Activated CD4-positive, alpha-beta memory T cell treated with anti-CD3 and anti-CD28 coated beads, Interleukin-2, amount 10 ng/mL, durations not matched to agents 7 days and 5 days (primary cell): ENCODE data around the gene STMN3. TPM values are rescaled to one million over a fixed set of nuclear protein-coding genes. Genes with fewer than 3 reads are reported as not detected.
"Not testable (repeated sequence)": the region's sequence is repeated elsewhere in the genome, so short reads cannot be mapped to it uniquely, and the experiment has no call there.

Experiments used
- CTCF ChIA-PET: fragments of 350-600 bp; sonication (Branson Sonifier 250); formaldehyde crosslinking; loops from one replicate; lab custom pipeline; 2021; ENCODE audit warnings: antibody characterized with exemption, inconsistent platforms; lab: Charles Lee
- POLR2A ChIA-PET: fragments of 350-600 bp; sonication (Branson Sonifier 250); formaldehyde crosslinking; loops from one replicate; lab custom pipeline; 2021; ENCODE audit warnings: antibody characterized with exemption; lab: Charles Lee
- DNase-seq: peaks from one replicate; pipeline ENCODE4 v3.0.0-alpha.2; 2020
- H3K27ac Mint-ChIP-seq: one replicate; pipeline ENCODE4 v1.8.0; 2021; ENCODE audit warnings: mild to moderate bottlenecking, mixed read lengths
- H3K27me3 Mint-ChIP-seq: one replicate; pipeline ENCODE4 v1.8.0; 2021; ENCODE audit warnings: mixed read lengths
- H3K36me3 Mint-ChIP-seq: one replicate; pipeline ENCODE4 v1.8.0; 2021; ENCODE audit warnings: low read depth, mixed read lengths
- H3K4me1 Mint-ChIP-seq: one replicate; pipeline ENCODE4 v1.8.0; 2021; ENCODE audit warnings: mixed read lengths
- H3K4me3 Mint-ChIP-seq: one replicate; pipeline ENCODE4 v1.8.0; 2021; ENCODE audit warnings: mild to moderate bottlenecking, mixed read lengths
- H3K9me3 Mint-ChIP-seq: one replicate; pipeline ENCODE4 v1.8.0; 2021; ENCODE audit warnings: mixed read lengths
- total RNA-seq, 2 experiments: library from RNA; stranded (reverse); gene quantifications; one replicate each; pipeline ENCODE4 v1.2.3, GENCODE V29; 2021

The STMN3 gene
- total RNA-seq, 2 experiments from 2014 or later, result 20.9 to 23.8 TPM

DNA sequence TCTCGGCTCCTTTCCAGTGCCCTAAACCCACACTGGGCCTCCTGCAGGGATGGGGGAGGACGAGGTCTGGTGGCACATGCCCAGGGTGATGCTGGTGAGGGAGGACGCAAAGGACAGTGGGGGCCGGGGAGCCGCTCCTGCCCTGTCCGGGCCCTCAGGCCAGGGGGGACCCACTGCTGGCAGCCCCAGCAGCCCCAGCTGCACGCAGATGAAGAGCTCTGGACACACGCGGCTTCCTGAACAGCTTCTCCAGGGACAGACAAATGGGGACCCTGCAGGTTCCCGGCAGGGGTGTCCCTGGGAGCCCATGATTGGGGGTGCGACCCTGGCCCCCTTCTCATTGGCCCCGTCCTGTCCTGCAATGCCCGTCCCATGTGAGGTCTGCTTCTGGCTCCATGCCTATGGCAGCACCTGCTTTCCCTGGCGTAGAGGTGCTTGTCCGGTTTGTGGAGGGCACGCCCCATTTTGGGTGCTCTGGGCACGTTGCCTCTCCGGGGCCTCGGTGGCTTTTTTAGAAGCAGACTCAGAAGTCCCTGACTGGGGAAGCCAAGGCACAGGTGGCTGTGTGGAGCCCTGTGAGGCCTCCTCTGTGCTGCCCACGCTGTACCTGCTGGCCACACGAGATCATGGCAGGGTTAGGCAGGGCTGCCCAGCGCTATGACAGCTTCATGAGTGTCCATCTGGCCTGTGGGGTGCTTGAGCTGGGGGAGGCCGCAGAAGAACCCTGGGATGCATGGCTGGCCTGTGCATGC, 27.8 kb upstream of the STMN3 start:
- CTCF ChIA-PET, result no interaction called here
- peaks cover 7% of the 10 kb centered on the region for H3K36me3 Mint-ChIP-seq
- POLR2A ChIA-PET, result no interaction called here
- H3K9me3 Mint-ChIP-seq, result no peaks in the 10 kb centered on the region
- H3K4me1 Mint-ChIP-seq, result peaks cover 10% of the 10 kb centered on the region
- no peaks in the 10 kb centered on the region for H3K27me3 Mint-ChIP-seq
- no peak for DNase-seq
- H3K27ac Mint-ChIP-seq, result no peak overlapping the region
- H3K4me3 Mint-ChIP-seq, result no peak overlapping the region

DNA sequence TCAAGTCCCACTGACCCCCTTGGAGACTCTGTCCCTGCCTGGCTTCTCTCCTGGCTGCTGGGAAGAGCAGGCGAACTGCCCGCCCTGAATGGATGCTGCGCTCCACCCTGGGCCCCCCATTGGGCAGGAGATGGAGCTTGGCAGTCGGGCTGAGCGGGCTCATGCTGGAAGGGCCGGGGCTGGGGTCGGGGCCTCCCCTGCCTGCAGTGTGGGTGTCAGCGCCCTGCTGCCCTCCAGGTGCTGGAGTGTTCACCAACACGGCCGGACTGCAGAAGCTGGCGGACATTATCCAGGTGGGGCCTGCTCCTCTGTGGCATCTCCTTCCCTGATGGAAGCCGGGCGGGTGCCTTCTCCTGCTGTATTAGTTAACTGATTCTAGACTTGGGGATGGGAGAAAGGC, 27.2 kb upstream of the STMN3 start:
- Mint-ChIP-seq H3K36me3 (peaks cover 12% of the 10 kb centered on the region), H3K27me3 (no peaks in the 10 kb centered on the region), H3K9me3 (no peaks in the 10 kb centered on the region), H3K4me3 (no peak overlapping the region), H3K27ac (no peak overlapping the region), H3K4me1 (peaks cover 10% of the 10 kb centered on the region)
- no peak for DNase-seq
- POLR2A ChIA-PET, result no interaction called here
- CTCF ChIA-PET, result no interaction called here

DNA sequence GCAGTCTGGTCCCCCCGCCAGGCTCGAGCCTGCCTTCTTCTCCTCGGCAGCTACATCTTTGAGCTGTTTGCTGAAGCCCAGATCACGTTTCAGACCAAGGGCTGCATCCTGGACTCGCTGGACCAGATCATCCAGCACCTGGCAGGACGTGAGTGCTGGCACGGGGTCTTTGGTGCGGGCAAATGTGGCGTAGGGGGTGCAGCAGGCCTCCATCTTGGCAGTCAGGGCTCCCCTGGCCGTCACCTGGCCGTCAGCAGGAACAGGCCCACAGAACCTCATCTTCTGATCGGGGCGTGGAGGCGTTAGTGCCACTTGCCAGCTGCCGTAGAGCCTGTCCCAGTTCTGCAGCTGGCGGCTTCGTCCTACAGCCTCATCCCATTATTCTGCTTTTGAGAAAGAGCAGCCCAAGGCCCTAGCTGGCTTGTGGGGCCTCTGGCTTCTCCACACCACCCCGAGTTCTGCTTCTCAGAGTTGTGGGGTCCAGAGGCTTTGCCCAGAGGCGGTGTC, 26.6 kb upstream of the STMN3 start:
- Mint-ChIP-seq H3K36me3 (peaks cover 12% of the 10 kb centered on the region), H3K9me3 (no peaks in the 10 kb centered on the region), H3K4me1 (peaks cover 10% of the 10 kb centered on the region), H3K27me3 (no peaks in the 10 kb centered on the region), H3K4me3 (no peak overlapping the region), H3K27ac (no peak overlapping the region)
- ChIA-PET POLR2A (no interaction called here), CTCF (no interaction called here)
- DNase-seq, result no peak

DNA sequence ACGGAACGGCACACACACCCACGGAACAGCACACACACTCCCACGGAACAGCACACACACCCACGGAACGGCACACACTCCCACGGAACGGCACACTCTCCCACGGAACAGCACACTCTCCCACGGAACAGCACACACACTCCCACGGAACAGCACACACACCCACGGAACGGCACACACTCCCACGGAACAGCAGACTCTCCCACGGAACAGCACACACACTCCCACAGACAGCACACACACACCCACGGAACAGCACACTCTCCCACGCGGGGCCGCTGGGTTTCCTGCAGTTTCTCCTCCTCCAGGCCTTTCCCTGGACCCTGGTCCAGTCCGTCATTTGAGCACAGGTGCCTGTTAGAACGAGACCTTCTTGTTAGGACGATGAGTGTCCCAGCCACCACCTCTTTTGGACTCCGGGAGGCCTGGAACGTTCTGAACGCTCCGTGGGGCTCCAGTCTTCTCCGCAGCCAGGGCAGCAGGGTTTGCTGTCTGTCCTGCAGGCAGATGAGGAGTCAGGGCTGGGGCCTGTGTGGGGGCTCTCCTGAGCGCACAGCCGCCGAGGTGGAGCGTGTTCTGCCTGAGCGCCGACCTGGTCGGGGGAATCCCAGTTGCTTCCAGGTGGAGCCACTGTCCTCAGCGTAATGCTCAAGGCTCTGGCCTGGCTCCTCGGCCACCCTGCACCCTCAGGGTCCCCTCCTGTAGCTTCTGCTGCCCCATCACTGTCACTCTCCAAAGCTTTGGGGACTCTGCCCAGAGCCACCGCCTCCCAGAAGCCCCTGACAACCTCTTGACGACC, 25.6 kb upstream of the STMN3 start:
- no peaks in the 10 kb centered on the region for H3K27me3 Mint-ChIP-seq
- no peak overlapping the region for H3K4me3 Mint-ChIP-seq
- CTCF ChIA-PET, result no interaction called here
- no peak overlapping the region for H3K27ac Mint-ChIP-seq
- peaks cover 12% of the 10 kb centered on the region for H3K36me3 Mint-ChIP-seq
- H3K9me3 Mint-ChIP-seq, result no peaks in the 10 kb centered on the region
- no peak for DNase-seq
- peaks cover 8% of the 10 kb centered on the region for H3K4me1 Mint-ChIP-seq
- POLR2A ChIA-PET, result no interaction called here

DNA sequence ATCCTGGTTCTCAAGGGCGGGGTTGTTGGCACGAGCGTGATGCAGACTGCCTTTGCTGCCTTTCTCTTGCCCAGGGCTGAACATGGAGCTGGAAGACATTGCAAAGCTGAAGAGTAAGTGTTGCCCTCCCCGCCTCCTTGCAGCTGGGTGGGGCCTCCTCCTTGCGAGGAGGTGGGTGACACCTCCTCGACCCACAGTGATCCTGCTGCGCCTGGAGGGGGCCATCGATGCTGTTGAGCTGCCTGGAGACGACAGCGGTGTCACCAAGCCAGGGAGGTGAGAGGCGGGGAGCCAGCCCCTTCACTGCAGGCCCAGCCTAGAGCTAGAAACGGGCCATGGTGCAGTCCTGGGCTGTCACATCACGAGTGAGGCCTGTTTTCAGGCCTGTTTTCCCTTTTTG, 24.8 kb upstream of the STMN3 start:
- Mint-ChIP-seq H3K36me3 (peaks cover 12% of the 10 kb centered on the region), H3K9me3 (no peaks in the 10 kb centered on the region), H3K27me3 (no peaks in the 10 kb centered on the region), H3K27ac (no peak overlapping the region), H3K4me1 (peaks cover 4% of the 10 kb centered on the region), H3K4me3 (no peak overlapping the region)
- POLR2A ChIA-PET, result no interaction called here
- CTCF ChIA-PET, result no interaction called here
- DNase-seq, result no peak

DNA sequence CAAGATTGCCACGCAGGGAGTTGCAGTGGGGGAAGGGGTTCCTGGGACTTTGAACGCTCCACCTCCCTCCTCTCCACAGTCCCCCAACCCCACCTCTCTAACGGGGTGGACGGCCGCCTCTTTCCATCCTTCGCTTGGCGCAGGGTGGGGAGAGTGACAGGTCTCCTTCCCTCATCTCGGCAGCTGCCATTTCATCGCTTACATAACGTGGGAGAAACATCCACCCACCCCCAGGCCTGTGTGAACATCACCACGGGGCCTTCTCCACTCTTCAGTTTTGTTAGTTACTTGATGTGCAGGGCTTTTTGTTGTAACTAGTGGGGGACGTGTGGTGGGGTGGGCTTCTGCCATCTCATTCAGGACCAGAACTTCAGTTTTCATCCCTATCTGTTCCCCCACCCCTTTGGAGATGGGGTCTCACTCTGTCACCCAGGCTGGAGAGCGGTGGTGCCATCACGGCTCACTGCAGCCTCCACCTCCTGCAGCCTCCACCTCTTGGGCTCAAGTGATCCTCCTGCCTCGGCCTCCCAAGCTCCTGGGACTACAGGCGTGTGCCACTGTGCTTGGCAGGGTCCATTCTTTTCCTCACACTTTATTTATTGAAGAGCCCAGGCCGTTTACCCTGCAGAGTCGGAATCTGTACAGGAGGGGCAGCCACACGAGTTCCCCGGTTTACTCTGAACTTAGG, 22.6 kb upstream of the STMN3 start:
- Mint-ChIP-seq H3K4me3 (no peak overlapping the region), H3K27ac (no peak overlapping the region), H3K27me3 (no peaks in the 10 kb centered on the region), H3K4me1 (no peaks in the 10 kb centered on the region), H3K9me3 (no peaks in the 10 kb centered on the region), H3K36me3 (peaks cover 16% of the 10 kb centered on the region)
- ChIA-PET CTCF (no interaction called here), POLR2A (no interaction called here)
- no peak for DNase-seq

DNA sequence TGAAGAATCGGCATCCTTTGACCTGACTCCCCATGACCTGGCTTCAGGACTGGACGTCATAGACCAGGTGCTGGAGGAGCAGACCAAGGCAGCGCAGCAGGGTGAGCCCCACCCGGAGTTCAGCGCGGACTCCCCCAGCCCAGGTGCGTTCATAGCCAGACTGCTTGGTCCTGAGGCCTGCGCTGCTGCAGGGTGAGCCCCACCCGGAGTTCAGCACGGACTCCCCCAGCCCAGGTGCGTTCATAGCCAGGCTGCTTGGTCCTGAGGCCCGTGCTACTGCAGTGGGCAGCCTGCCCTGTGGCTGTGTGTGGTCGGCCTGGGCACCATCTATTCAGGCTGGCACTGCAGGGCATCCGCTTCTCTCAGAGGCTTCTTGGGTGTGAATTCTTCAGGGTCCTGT, 20.7 kb upstream of the STMN3 start:
- no peak for DNase-seq
- H3K4me1 Mint-ChIP-seq, result no peaks in the 10 kb centered on the region
- H3K36me3 Mint-ChIP-seq, result peaks cover 21% of the 10 kb centered on the region
- H3K9me3 Mint-ChIP-seq, result no peaks in the 10 kb centered on the region
- no peak overlapping the region for H3K27ac Mint-ChIP-seq
- POLR2A ChIA-PET, result no interaction called here
- CTCF ChIA-PET, result no interaction called here
- no peak overlapping the region for H3K4me3 Mint-ChIP-seq
- H3K27me3 Mint-ChIP-seq, result no peaks in the 10 kb centered on the region

DNA sequence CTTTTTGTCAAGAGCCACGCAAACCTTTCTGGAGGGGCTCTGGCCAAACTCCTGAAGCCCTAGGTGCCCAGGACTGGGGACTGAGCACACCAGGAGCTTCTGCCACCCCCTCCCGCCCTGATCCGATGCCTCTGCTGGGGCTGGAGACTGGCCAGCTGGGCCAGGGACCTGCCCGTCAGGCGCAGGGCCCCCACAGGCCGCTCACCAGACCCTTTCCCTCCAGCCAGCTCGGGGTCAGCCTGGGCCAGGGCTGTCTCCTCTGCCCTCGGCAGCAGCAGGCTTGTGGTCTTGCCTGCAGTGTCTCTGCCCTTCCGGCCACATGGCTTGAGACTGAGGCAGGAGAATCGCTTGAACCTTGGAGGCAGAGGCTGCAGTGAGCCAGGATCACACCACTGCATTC, 19.4 kb upstream of the STMN3 start:
- Mint-ChIP-seq H3K27ac (no peak overlapping the region), H3K9me3 (no peaks in the 10 kb centered on the region), H3K4me1 (no peaks in the 10 kb centered on the region), H3K4me3 (no peak overlapping the region), H3K27me3 (no peaks in the 10 kb centered on the region), H3K36me3 (peaks cover 26% of the 10 kb centered on the region)
- ChIA-PET CTCF (no interaction called here), POLR2A (no interaction called here)
- no peak for DNase-seq

DNA sequence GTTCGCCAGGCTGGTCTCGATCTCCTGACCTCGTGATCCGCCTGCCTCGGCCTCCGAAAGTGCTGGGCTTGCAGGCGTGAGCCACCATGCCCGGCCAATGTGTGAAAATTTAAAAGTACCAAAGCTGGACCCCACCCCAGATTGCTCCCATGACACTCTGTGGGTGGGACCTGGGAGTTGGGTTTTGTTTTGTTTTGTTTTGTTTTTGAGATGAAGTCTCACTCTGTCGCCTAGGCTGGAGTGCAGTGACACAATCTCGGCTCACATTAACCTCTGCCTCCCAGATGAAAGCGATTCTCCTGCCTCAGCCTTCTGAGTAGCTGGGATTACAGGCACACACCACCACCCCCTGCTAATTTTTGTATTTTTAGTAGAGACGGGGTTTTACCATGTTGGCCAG, 18.5 kb upstream of the STMN3 start:
- H3K27me3 Mint-ChIP-seq, H3K4me1 Mint-ChIP-seq, H3K9me3 Mint-ChIP-seq, CTCF ChIA-PET, H3K4me3 Mint-ChIP-seq, H3K27ac Mint-ChIP-seq, POLR2A ChIA-PET, DNase-seq: not testable (repeated sequence)
- H3K36me3 Mint-ChIP-seq, result peaks cover 31% of the 10 kb centered on the region

DNA sequence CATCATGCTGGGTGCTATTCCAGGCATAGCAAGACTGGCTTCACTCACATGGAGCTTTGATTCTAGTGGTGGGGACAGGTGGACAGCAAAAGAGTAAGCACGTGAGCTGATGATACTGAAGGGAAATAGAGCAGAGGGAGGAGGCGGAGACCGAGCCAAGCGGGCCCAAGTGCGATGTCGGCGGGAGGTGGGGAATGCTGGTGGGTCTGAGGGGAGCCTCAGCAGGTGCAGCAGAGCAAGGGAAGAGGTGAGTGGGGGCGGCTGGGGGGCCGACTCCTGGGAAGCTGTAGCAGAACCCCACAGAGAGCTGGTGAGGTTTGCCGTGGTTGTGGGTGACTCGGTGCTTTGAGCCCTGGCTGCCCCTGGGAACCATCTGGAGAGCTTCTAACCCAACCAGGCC, 15.1 kb upstream of the STMN3 start:
- Mint-ChIP-seq H3K4me3 (no peak overlapping the region), H3K27me3 (no peaks in the 10 kb centered on the region), H3K9me3 (no peaks in the 10 kb centered on the region), H3K36me3 (peaks cover 30% of the 10 kb centered on the region), H3K4me1 (no peaks in the 10 kb centered on the region), H3K27ac (no peak overlapping the region)
- POLR2A ChIA-PET, result interaction anchor here (0.7 kb wide), 1 partner anchor 39 kb away, joined by 3 read pairs; no protein-coding TSS in a partner anchor
- CTCF ChIA-PET, result interaction anchor here (1.4 kb wide), 1 partner anchor 10 kb away, joined by 4 read pairs; the partner anchor contains the start of gene RTEL1
- DNase-seq, result no peak

DNA sequence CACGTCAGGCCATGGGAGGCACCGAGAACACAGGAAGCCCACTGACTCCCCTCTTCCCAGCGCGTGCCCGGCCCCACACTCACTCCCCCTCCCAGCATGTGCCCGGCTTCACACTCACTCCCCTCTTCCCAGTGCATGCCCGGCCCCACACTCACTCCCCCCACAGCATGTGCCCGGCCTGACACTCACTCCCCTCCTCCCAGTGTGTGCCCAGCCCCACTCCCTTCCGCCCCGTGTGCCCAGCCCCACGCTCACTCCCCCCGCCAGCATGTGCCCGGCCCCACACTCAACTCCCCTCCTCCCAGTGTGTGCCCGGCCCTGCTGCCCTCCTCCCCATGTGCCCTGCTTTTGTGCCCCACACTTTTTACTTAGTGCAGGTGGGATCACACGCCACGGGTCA, 14.6 kb upstream of the STMN3 start:
- POLR2A ChIA-PET, result no interaction called here
- CTCF ChIA-PET, result interaction anchor here (1.4 kb wide), 1 partner anchor 10 kb away, joined by 4 read pairs; the partner anchor contains the start of gene RTEL1

DNA sequence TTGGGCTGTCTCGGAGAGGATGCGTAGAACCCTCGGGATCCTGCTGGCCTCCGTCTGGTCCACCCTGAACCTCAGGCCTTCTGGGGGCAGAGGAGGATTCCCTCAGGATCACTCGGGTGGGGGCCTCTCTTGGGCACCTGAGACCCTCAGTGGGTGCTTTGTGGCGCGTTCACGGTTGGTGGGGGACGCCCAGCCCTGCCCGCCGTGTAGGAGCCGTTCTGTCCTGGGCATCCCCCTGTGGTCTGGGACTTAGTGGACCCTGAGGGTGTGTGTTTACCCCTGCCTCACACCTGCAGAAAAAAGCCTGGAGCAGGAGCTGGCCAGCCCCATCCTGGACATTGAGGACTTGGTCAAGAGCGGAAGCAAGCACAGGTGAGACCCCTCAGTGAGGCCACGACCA, 12.5 kb upstream of the STMN3 start:
- CTCF ChIA-PET, result no interaction called here
- POLR2A ChIA-PET, result no interaction called here
- no peak overlapping the region for H3K4me3 Mint-ChIP-seq

More for the DNA sequence above, 14.6 kb upstream of the STMN3 start:
- no peak overlapping the region for H3K4me3 Mint-ChIP-seq
- H3K27me3 Mint-ChIP-seq, result no peaks in the 10 kb centered on the region
- no peaks in the 10 kb centered on the region for H3K4me1 Mint-ChIP-seq
- H3K36me3 Mint-ChIP-seq, result peaks cover 30% of the 10 kb centered on the region
- H3K27ac Mint-ChIP-seq, result no peak overlapping the region
- H3K9me3 Mint-ChIP-seq, result no peaks in the 10 kb centered on the region
- DNase-seq, result no peak

More for the DNA sequence above, 12.5 kb upstream of the STMN3 start:
- DNase-seq, result no peak
- Mint-ChIP-seq H3K27ac (no peak overlapping the region), H3K4me1 (no peaks in the 10 kb centered on the region), H3K9me3 (no peaks in the 10 kb centered on the region), H3K36me3 (peaks cover 31% of the 10 kb centered on the region), H3K27me3 (no peaks in the 10 kb centered on the region)
